Adrenal gland (tissue), 5 donors: ENCODE data around the gene MLN.

Experiments used
- CTCF ChIP-seq, 6 experiments: fragments of 450-650 bp in 4 of 6; fragments of 200-600 bp in 2 of 6; sonication (generic) in 1 of 6; IDR thresholded peaks; 1 replicate in 5 of 6; 2 replicates in 1 of 6; pipeline versions ENCODE4 v1.5.1 to v1.8.0; 2016 to 2021; ENCODE audit warnings: antibody characterized with exemption in 6 of 6, mild to moderate bottlenecking in 2 of 6, moderate library complexity in 1 of 6
- POLR2A ChIP-seq, 2 donors: fragments of 450-650 bp; IDR thresholded peaks; one replicate each; pipeline ENCODE4 v1.6.1; 2017; ENCODE audit warnings: antibody characterized with exemption in 2 of 2, mild to moderate bottlenecking in 2 of 2, moderate library complexity in 1 of 2
- donor health status: DM: no; HTN: no; CAD: no.

DNA sequence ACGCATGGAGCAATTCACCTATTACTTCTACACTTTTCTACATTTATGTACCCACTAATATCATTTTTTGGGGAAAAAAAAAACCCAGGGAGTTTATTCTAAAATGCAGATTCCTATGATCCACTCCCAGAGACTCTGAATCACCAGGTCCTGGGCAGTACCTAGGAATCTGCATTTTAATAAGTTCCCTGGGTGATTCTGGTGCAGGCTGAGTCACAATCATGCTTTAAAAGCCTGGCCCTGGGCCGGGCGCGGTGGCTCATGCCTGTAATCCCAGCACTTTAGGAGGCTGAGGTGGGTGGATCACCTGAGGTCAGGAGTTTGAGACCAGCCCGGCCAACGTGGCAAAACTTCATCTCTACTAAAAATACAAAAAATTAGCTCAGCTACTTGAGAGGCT, 43.3 kb upstream of the MLN start:
- no peak for TF ChIP-seq CTCF (IDR thresholded peaks at IDR 0.05)
- TF ChIP-seq POLR2A (IDR thresholded peaks at IDR 0.05): no peak
